Mesenchymal stem cell (in vitro differentiated cells and primary cell): ENCODE data around the gene EFCAB14.
A peak's percentile ranks its signal among the peaks of the same experiment; 100 is the strongest.
"Not testable (repeated sequence)": the region's sequence is repeated elsewhere in the genome, so short reads cannot be mapped to it uniquely, and the experiment has no call there.

ENCODE experiments used
- DNase-seq: peaks from one replicate; pipeline ENCODE4 v3.0.0-alpha.2; 2013
- H2AFZ ChIP-seq: one replicate; pipeline ENCODE4 v1.6.1; 2013; ENCODE audit warnings: low read depth, mild to moderate bottlenecking, control low read depth, inconsistent platforms, low read length, moderate library complexity
- H2AK5ac ChIP-seq: 2 replicates; pipeline ENCODE4 v1.6.1; 2013; ENCODE audit warnings: low read length, moderate library complexity, mild to moderate bottlenecking, inconsistent platforms; ENCODE audit not compliant: severe bottlenecking
- H2BK120ac ChIP-seq: one replicate; pipeline ENCODE4 v1.6.1; 2013; ENCODE audit warnings: low read depth, mild to moderate bottlenecking, inconsistent platforms, low read length, moderate library complexity
- H2BK12ac ChIP-seq, 2 experiments: one replicate each; pipeline ENCODE4 v1.6.1; 2013; ENCODE audit warnings: inconsistent platforms in 2 of 2, low read length in 2 of 2, mild to moderate bottlenecking in 2 of 2, moderate library complexity in 2 of 2, control low read depth in 1 of 2
- H2BK15ac ChIP-seq: one replicate; pipeline ENCODE4 v1.6.1; 2013; ENCODE audit warnings: mild to moderate bottlenecking, low read depth, inconsistent platforms; ENCODE audit not compliant: poor library complexity, severe bottlenecking
- H2BK5ac ChIP-seq: 2 replicates; pipeline ENCODE4 v1.6.1; 2013; ENCODE audit warnings: low read depth, mild to moderate bottlenecking, low read length, control low read depth, inconsistent platforms; ENCODE audit not compliant: poor library complexity, severe bottlenecking
- H3K14ac ChIP-seq, 2 experiments: one replicate each; pipeline ENCODE4 v1.6.1; 2013; ENCODE audit warnings: inconsistent platforms in 2 of 2, low read length in 2 of 2, control low read depth in 1 of 2, mild to moderate bottlenecking in 1 of 2, moderate library complexity in 1 of 2
- H3K18ac ChIP-seq, 2 experiments: one replicate each; pipeline ENCODE4 v1.6.1; 2013; ENCODE audit warnings: inconsistent platforms in 2 of 2, low read length in 2 of 2, control low read depth in 1 of 2, low read depth in 1 of 2, mild to moderate bottlenecking in 1 of 2
- H3K23ac ChIP-seq, 2 experiments: one replicate each; pipeline ENCODE4 v1.6.1; 2013; ENCODE audit warnings: inconsistent platforms in 2 of 2, low read length in 2 of 2, mild to moderate bottlenecking in 2 of 2, moderate library complexity in 2 of 2, control low read depth in 1 of 2
- H3K27ac ChIP-seq: 2 replicates; pipeline ENCODE4 v1.5.1; 2013; ENCODE audit warnings: mild to moderate bottlenecking, moderate library complexity, low read length, control low read depth, inconsistent platforms; ENCODE audit not compliant: poor library complexity, severe bottlenecking
- H3K27me3 ChIP-seq, 2 experiments: 2 replicates each; pipeline versions ENCODE4 v1.6.1 to v1.7.0; 2013; ENCODE audit warnings: low read length in 2 of 2, mild to moderate bottlenecking in 2 of 2, moderate library complexity in 2 of 2, control low read depth in 1 of 2, inconsistent platforms in 1 of 2; ENCODE audit not compliant: control insufficient read depth in 1 of 2, insufficient read depth in 1 of 2
- H3K36me3 ChIP-seq, 2 experiments: 2 replicates each; pipeline versions ENCODE4 v1.6.1 to v1.7.0; 2013; ENCODE audit warnings: low read length in 2 of 2, control low read depth in 1 of 2, inconsistent platforms in 1 of 2, low read depth in 1 of 2, mild to moderate bottlenecking in 1 of 2; ENCODE audit not compliant: insufficient read depth in 2 of 2, control insufficient read depth in 1 of 2
- H3K4ac ChIP-seq, 2 experiments: one replicate each; pipeline ENCODE4 v1.6.1; 2013; ENCODE audit warnings: inconsistent platforms in 2 of 2, low read length in 2 of 2, mild to moderate bottlenecking in 2 of 2, moderate library complexity in 2 of 2, control low read depth in 1 of 2, low read depth in 1 of 2
- H3K4me1 ChIP-seq: 2 replicates; pipeline ENCODE4 v1.6.1; 2013; ENCODE audit warnings: low read depth, low read length, control low read depth; ENCODE audit not compliant: control insufficient read depth, insufficient read depth
- H3K4me2 ChIP-seq: 2 replicates; pipeline ENCODE4 v1.6.1; 2013; ENCODE audit warnings: low read length, mild to moderate bottlenecking, inconsistent platforms; ENCODE audit not compliant: poor library complexity, severe bottlenecking
- H3K4me3 ChIP-seq, 2 experiments: 2 replicates each; pipeline versions ENCODE4 v1.5.1 to v1.7.0; 2013; ENCODE audit warnings: low read length in 2 of 2, mild to moderate bottlenecking in 2 of 2, control low read depth in 1 of 2, low read depth in 1 of 2; ENCODE audit not compliant: insufficient read depth in 1 of 2
- H3K79me1 ChIP-seq: replicated peaks from 2 replicates; pipeline ENCODE4 v1.6.1; 2013; ENCODE audit warnings: mild to moderate bottlenecking, control low read depth, low read length, inconsistent platforms; ENCODE audit not compliant: poor library complexity, severe bottlenecking
- H3K9ac ChIP-seq: 2 replicates; pipeline ENCODE4 v1.7.0; 2013; ENCODE audit warnings: mild to moderate bottlenecking, low read length, moderate library complexity
- H3K9me3 ChIP-seq: 2 replicates; pipeline ENCODE4 v1.7.0; 2013; ENCODE audit warnings: mild to moderate bottlenecking, low read length; ENCODE audit not compliant: control insufficient read depth
- H4K8ac ChIP-seq: one replicate; pipeline ENCODE4 v1.6.1; 2013; ENCODE audit warnings: inconsistent platforms, mild to moderate bottlenecking, low read length, moderate library complexity
- H4K91ac ChIP-seq: one replicate; pipeline ENCODE4 v1.6.1; 2013; ENCODE audit warnings: mild to moderate bottlenecking, low read length, inconsistent platforms
- WGBS: methylation state at CpG from one replicate; pipeline ENCODE4 v1.1.7; 2013; ENCODE audit warnings: mixed read lengths; 5-methylcytosine and 5-hydroxymethylcytosine counted together

The EFCAB14 gene

DNA sequence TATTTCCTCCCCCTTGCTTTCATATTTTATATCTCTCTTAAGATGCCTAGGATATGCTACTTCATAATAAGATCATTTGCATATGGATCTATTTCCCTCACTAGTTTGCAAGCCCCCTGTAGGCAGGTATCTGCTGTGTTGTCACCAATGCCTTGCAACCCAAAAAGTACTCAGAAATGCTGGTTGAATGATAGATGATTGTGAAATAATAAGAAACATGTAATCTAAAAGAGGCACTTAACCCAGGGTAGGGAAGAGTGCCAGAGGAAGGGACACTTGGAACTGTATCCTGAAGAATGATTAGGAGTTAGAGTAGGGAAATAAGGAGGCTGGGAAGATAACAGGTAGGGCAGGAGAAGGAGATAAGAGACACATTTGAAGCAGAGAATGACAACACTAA lies 63.1 kb downstream of the EFCAB14 start:
- no peak overlapping the region for H3K18ac ChIP-seq
- no peak overlapping the region for H2BK5ac ChIP-seq
- H3K27me3 ChIP-seq, result no peaks in the 10 kb centered on the region
- no peak overlapping the region for H3K27ac ChIP-seq
- H2BK12ac ChIP-seq, result no peak overlapping the region
- no peak overlapping the region for H3K4ac ChIP-seq
- no peak overlapping the region for H2BK120ac ChIP-seq
- H2AFZ ChIP-seq, result no peak overlapping the region
- H4K91ac ChIP-seq, result no peak overlapping the region
- H2AK5ac ChIP-seq, result no peak overlapping the region
- H3K4me1 ChIP-seq, result no peaks in the 10 kb centered on the region
- H3K4me2 ChIP-seq, result no peak overlapping the region
- H3K14ac ChIP-seq, result no peak overlapping the region
- H3K4me3 ChIP-seq, result no peak overlapping the region
- no peak overlapping the region for H2BK15ac ChIP-seq
- no peak for DNase-seq
- H3K9me3 ChIP-seq, result no peaks in the 10 kb centered on the region
- H3K23ac ChIP-seq, result no peak overlapping the region
- no peak overlapping the region for H4K8ac ChIP-seq
- peaks cover 0 to 57% of the 10 kb centered on the region in 2 experiments for H3K36me3 ChIP-seq
- H3K79me1 ChIP-seq, result no peaks in the 10 kb centered on the region
- no peak overlapping the region for H3K9ac ChIP-seq

DNA sequence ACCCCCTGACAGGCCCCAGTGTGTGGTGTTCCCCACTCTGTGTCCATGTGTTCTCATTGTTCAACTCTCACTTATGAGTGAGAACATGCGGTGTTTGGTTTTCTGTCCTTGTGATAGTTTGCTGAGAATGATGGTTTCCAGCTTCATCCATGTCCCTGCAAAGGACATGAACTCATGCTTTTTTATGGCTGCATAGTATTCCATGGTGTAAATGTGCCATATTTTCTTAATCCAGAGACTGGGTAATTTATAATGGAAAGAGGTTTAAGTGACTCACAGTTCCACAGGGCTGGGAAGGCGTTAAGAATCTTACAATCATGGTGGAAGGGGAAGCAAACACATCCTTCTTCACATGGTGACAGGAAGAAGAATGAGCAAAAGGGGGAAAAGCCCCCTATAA lies 64.2 kb downstream of the EFCAB14 start:
- H3K18ac ChIP-seq, H2AK5ac ChIP-seq, H3K4me3 ChIP-seq, H3K9ac ChIP-seq, H2BK120ac ChIP-seq, H3K9me3 ChIP-seq, H2AFZ ChIP-seq, H3K79me1 ChIP-seq, H2BK5ac ChIP-seq, H3K4ac ChIP-seq, H3K23ac ChIP-seq, DNase-seq, H4K8ac ChIP-seq, H3K27me3 ChIP-seq, H4K91ac ChIP-seq, H3K27ac ChIP-seq, H3K4me2 ChIP-seq, H3K14ac ChIP-seq, H2BK12ac ChIP-seq, H2BK15ac ChIP-seq, H3K4me1 ChIP-seq: not testable (repeated sequence)
- WGBS, result no CpG with 5 or more reads among the region's 2 CpGs
- peaks cover 2 to 67% of the 10 kb centered on the region in 2 experiments for H3K36me3 ChIP-seq

DNA sequence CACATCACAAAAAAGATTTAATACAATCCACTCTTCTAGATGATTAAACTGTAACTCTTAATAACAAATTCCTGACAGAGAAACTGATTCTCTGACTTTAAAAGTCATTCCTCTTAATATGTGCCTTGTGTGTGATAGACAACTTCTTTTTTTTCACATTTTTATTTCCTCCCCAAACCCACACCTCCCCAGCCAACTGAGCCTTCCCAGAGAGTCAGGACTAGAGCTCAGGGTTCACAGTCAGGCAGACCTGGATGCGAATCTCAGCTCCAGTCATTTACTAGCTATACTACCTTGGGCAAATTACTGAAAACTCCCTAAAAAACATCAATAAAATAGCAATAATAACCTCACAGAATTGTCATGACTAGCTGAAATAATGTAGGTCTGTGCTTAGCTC lies 64.9 kb downstream of the EFCAB14 start:
- Histone ChIP-seq H4K8ac (no peak overlapping the region), H3K27me3 (no peaks in the 10 kb centered on the region), H3K4me1 (no peaks in the 10 kb centered on the region), H3K4ac (no peak overlapping the region), H2AFZ (no peak overlapping the region), H3K23ac (no peak overlapping the region), H2BK15ac (no peak overlapping the region), H2BK5ac (no peak overlapping the region), H3K79me1 (no peaks in the 10 kb centered on the region), H3K27ac (no peak overlapping the region), H4K91ac (no peak overlapping the region), H3K4me2 (no peak overlapping the region), H3K14ac (no peak overlapping the region), H3K18ac (no peak overlapping the region), H2BK12ac (no peak overlapping the region), H3K9me3 (peaks cover 12% of the 10 kb centered on the region), H2BK120ac (no peak overlapping the region), H3K36me3 (peaks cover 5 to 67% of the 10 kb centered on the region in 2 experiments), H2AK5ac (no peak overlapping the region), H3K4me3 (peak overlapping the region in 1 of 2 experiments; percentile 48), H3K9ac (peak overlapping the region; percentile 67)
- no peak for DNase-seq
- WGBS, result 100% methylated on average over 1 of the region's 1 CpG

DNA sequence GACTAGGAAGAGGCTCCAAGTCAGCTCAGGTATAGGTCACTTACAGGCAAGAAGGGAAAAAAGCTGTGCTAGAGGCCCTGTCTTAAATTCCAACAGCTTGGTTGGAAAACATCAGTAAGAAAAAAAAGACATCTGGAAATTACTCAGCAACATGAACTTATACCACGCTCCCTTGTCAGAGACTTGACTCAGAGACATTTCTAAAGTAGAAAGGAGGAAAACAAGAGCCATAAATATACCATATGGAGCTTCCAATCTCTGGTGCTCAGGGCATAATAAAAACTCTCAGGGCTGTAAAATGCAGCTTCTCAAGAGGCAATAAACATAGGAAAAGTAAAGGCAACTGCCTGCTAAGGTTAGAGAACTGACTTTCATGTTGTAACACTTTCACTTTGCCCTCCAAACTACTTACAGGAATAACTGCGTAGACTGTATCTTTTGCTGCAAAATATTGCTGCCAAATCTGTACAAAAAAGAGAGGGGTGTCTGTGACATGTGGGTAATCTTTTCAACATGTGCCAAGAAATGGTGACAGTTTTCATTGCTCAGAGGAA lies 65.4 kb downstream of the EFCAB14 start:
- H3K27me3 ChIP-seq, result no peaks in the 10 kb centered on the region
- H3K27ac ChIP-seq, result no peak overlapping the region
- H3K4me3 ChIP-seq, result peak overlapping the region in 1 of 2 experiments; percentile 48
- no peak overlapping the region for H3K4ac ChIP-seq
- no peaks in the 10 kb centered on the region for H3K4me1 ChIP-seq
- H3K14ac ChIP-seq, result no peak overlapping the region
- no peak overlapping the region for H2BK120ac ChIP-seq
- no peak overlapping the region for H3K18ac ChIP-seq
- H2BK5ac ChIP-seq, result no peak overlapping the region
- no peak overlapping the region for H2AK5ac ChIP-seq
- H4K91ac ChIP-seq, result no peak overlapping the region
- H3K23ac ChIP-seq, result no peak overlapping the region
- H2BK12ac ChIP-seq, result no peak overlapping the region
- DNase-seq, result peak; percentile 46
- H4K8ac ChIP-seq, result no peak overlapping the region
- H3K36me3 ChIP-seq, result peaks cover 9 to 71% of the 10 kb centered on the region in 2 experiments
- 29% methylated on average over 1 of the region's 2 CpGs for WGBS
- no peaks in the 10 kb centered on the region for H3K79me1 ChIP-seq
- no peak overlapping the region for H3K4me2 ChIP-seq
- H2AFZ ChIP-seq, result no peak overlapping the region
- no peak overlapping the region for H2BK15ac ChIP-seq
- peak overlapping the region; percentile 67 for H3K9ac ChIP-seq
- peaks cover 12% of the 10 kb centered on the region for H3K9me3 ChIP-seq
